EH (cell line): ENCODE results near the gene SUN2.

Source experiments
- DNase-seq: peaks from one replicate; pipeline ENCODE4 v3.0.0-alpha.2; 2015; ENCODE audit warnings: low read depth

Gene SUN2

GRCh38 chr22:38777087-38777671 is 21.4 kb upstream of the SUN2 start:
- DNase-seq: no peak

GRCh38 chr22:38776086-38776485 is 20.3 kb upstream of the SUN2 start:
- no peak for DNase-seq

GRCh38 chr22:38775656-38776055 is 19.9 kb upstream of the SUN2 start:
- DNase-seq: no peak

- DNase-seq: no peak
Measured at GRCh38 chr22:38774496-38775166, 18.8 kb upstream of the SUN2 start.

GRCh38 chr22:38773363-38773946 is 17.7 kb upstream of the SUN2 start:
- no peak for DNase-seq

GRCh38 chr22:38772623-38772873 is 16.8 kb upstream of the SUN2 start:
- no peak for DNase-seq

- DNase-seq: no peak
Measured at GRCh38 chr22:38770257-38770949, 14.6 kb upstream of the SUN2 start.

- DNase-seq: no peak
Measured at GRCh38 chr22:38768036-38768435, 12.2 kb upstream of the SUN2 start.

GRCh38 chr22:38767313-38767712 is 11.5 kb upstream of the SUN2 start:
- no peak for DNase-seq

- DNase-seq: peak; percentile 65
Measured at GRCh38 chr22:38766076-38766777, 10.4 kb upstream of the SUN2 start.

- no peak for DNase-seq
Measured at GRCh38 chr22:38762551-38762983, 6.8 kb upstream of the SUN2 start.

GRCh38 chr22:38761202-38762162 is 5.7 kb upstream of the SUN2 start:
- no peak for DNase-seq

- DNase-seq: peak; percentile 37
Measured at GRCh38 chr22:38760477-38761201, 4.8 kb upstream of the SUN2 start.

- DNase-seq: no peak
Measured at GRCh38 chr22:38759005-38759404, 3.2 kb upstream of the SUN2 start.

- DNase-seq: no peak
Measured at GRCh38 chr22:38758276-38758945, 2.6 kb upstream of the SUN2 start.

- no peak for DNase-seq
Measured at GRCh38 chr22:38757464-38757757, 1.6 kb upstream of the SUN2 start.

- DNase-seq: no peak
Measured at GRCh38 chr22:38756711-38757463, 1.1 kb upstream of the SUN2 start.

- DNase-seq: peak; percentile 86
Measured at GRCh38 chr22:38755155-38755910, 465 bp downstream of the SUN2 start.

GRCh38 chr22:38754751-38755154 is 1.0 kb downstream of the SUN2 start:
- peak; percentile 64 for DNase-seq
